Measurements from ENCODE around the gene G6PC3. TPM values are rescaled to one million over a fixed set of nuclear protein-coding genes. Genes with fewer than 3 reads are reported as not detected.

The G6PC3 gene
- total and polyA plus RNA-seq, 5 experiments from 2014 or later = 15.0 to 31.3 (median 25.5) TPM

DNA sequence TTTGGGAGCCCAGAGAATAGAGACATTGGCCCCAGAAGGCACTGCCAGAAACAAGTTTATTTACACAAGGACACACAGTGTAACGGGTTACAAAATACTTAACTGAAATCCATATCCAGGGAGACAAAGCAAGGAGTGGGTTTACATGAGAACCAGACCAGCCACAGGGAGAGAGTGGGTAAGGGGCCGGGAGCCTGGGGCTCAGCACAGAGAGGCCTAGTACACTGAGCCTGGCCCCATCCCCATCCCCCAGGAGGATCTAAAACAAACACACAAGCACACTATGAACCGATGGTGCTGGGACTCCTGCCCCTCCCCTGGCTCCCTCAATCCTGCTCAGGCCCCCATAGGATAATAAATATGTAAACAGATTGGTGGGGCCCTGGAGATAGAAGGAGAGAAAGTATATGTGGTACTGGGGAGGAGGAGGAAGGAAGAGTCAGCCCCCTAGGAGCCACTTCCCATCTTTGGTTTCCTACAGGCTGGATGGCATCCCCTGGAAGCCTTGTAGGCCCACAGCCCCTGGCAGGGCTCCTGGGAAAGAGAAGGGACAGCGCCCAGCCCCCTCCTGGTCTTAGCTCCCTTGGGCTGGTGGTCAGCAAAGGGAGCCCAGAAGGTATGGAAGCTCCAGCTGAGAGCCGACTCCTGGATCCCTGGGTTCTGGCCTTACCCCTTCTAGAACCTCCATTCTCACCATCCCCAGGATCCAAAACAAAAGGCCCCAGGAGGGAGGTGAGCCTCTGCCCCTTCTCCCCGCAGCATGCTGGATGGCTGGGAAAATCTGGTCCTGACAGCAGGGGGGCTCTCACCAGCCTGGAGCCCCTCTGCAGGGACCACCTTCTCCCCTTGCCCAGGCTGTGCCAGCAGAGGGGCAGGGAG is 6.4 kb downstream of the G6PC3 start:
- H3K9me3 Mint-ChIP-seq = no peaks in the 10 kb centered on the region
- no peaks in the 10 kb centered on the region for H3K27me3 Mint-ChIP-seq
- ATAC-seq (no peak), DNase-seq (no peak)
- H3K36me3 Mint-ChIP-seq = peaks cover 0 to 41% (median 0%) of the 10 kb centered on the region in 3 donors
- POLR2A ChIA-PET = no interaction called here
- H3K4me1 Mint-ChIP-seq = peaks cover 5 to 18% (median 14%) of the 10 kb centered on the region in 4 donors
- H3K27ac Mint-ChIP-seq = peak overlapping the region in 4 of 10 donors; percentile 48 to 73 (median 58)
- H3K4me3 Mint-ChIP-seq = no peak overlapping the region

GRCh38 chr17:44077595-44077909 is 7.0 kb downstream of the G6PC3 start:
- Mint-ChIP-seq H3K27me3 (no peaks in the 10 kb centered on the region), H3K27ac (peak overlapping the region in 3 of 10 donors; percentile 57 to 80 (median 68)), H3K4me1 (peaks cover 3 to 16% (median 11%) of the 10 kb centered on the region in 4 donors), H3K36me3 (peaks cover 0 to 47% (median 0%) of the 10 kb centered on the region in 3 donors), H3K4me3 (no peak overlapping the region), H3K9me3 (no peaks in the 10 kb centered on the region)
- POLR2A ChIA-PET = no interaction called here
- no peak for ATAC-seq
- DNase-seq = no peak

- ATAC-seq = no peak
- Mint-ChIP-seq H3K27me3 (no peaks in the 10 kb centered on the region), H3K9me3 (no peaks in the 10 kb centered on the region), H3K4me3 (no peak overlapping the region), H3K36me3 (peaks cover 0 to 49% (median 0%) of the 10 kb centered on the region in 3 donors), H3K4me1 (peaks cover 1 to 10% (median 6%) of the 10 kb centered on the region in 4 donors), H3K27ac (no peak overlapping the region)
- POLR2A ChIA-PET = interaction anchor here (0.8 kb wide), 1 partner anchor 45 kb away, joined by 3 read pairs; the partner anchor contains the start of gene HDAC5
- DNase-seq = no peak
These were observed 7.9 kb downstream of the G6PC3 start for GRCh38 chr17:44078412-44078811.

GRCh38 chr17:44079877-44080821 is 9.6 kb downstream of the G6PC3 start:
- peak overlapping the region in 6 of 10 donors; percentile 29 to 80 (median 69) for H3K27ac Mint-ChIP-seq
- no peak for ATAC-seq
- no peaks in the 10 kb centered on the region for H3K27me3 Mint-ChIP-seq
- H3K4me3 Mint-ChIP-seq = peak overlapping the region in 1 of 10 donors; percentile 14
- peaks cover 0 to 56% (median 0%) of the 10 kb centered on the region in 3 donors for H3K36me3 Mint-ChIP-seq
- peaks cover 0 to 9% (median under 1%) of the 10 kb centered on the region in 4 donors for H3K4me1 Mint-ChIP-seq
- DNase-seq = no peak
- POLR2A ChIA-PET = no interaction called here
- H3K9me3 Mint-ChIP-seq = no peaks in the 10 kb centered on the region

GRCh38 chr17:44081681-44082080 is 11.1 kb downstream of the G6PC3 start:
- no peak overlapping the region for H3K27ac Mint-ChIP-seq
- H3K4me1 Mint-ChIP-seq = peaks cover 0 to 4% (median 0%) of the 10 kb centered on the region in 4 donors
- H3K4me3 Mint-ChIP-seq = no peak overlapping the region
- no peak for DNase-seq
- no peaks in the 10 kb centered on the region for H3K27me3 Mint-ChIP-seq
- POLR2A ChIA-PET = no interaction called here
- no peaks in the 10 kb centered on the region for H3K9me3 Mint-ChIP-seq
- peaks cover 0 to 52% (median 0%) of the 10 kb centered on the region in 3 donors for H3K36me3 Mint-ChIP-seq
- ATAC-seq = no peak

- H3K27ac Mint-ChIP-seq = peak overlapping the region in 2 of 10 donors; percentile 32 to 73
- POLR2A ChIA-PET = no interaction called here
- H3K9me3 Mint-ChIP-seq = no peaks in the 10 kb centered on the region
- H3K27me3 Mint-ChIP-seq = no peaks in the 10 kb centered on the region
- DNase-seq = peak in 1 of 10 donors; percentile 22
- peaks cover 0 to 50% (median 0%) of the 10 kb centered on the region in 3 donors for H3K36me3 Mint-ChIP-seq
- H3K4me1 Mint-ChIP-seq = peaks cover 2 to 6% (median 4%) of the 10 kb centered on the region in 4 donors
- H3K4me3 Mint-ChIP-seq = peak overlapping the region in 1 of 10 donors; percentile 8
- ATAC-seq = no peak
These were observed 11.9 kb downstream of the G6PC3 start for GRCh38 chr17:44082256-44082927.

DNA sequence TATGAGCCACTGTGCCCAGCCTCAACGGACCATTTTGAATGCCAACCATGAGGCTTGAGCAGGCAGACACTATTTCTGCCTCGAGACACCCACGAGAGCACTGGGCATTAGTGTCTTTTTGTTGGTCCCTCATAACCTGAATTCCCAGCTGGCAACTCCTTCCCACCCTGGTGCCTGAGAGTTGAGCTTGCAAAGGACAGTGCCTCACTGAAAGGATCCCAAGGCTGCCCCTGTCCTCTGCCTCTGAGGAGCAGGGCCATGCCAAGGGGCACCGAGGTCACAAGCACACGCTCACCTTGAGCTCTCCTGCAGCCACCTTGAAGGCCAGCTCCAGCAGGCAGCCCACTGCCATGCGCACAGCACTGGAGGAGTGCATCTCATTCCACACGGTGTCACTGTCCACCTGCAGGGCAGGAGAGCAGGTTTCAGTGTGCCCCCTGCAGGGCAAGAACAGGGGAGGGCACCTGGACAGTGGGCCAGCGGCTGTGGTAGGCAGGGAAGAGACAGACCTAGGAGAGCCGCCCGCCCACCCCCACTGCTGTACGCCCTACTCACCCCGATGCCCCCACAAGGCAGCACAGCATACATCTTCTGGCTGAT is 12.8 kb downstream of the G6PC3 start:
- no peaks in the 10 kb centered on the region for H3K9me3 Mint-ChIP-seq
- H3K4me3 Mint-ChIP-seq = no peak overlapping the region
- H3K36me3 Mint-ChIP-seq = peaks cover 0 to 53% (median 0%) of the 10 kb centered on the region in 3 donors
- DNase-seq (peak in 1 of 10 donors; percentile 54), ATAC-seq (no peak)
- POLR2A ChIA-PET = interaction anchor here (1.0 kb wide), 1 partner anchor 12 kb away, joined by 3 read pairs; no protein-coding TSS in a partner anchor
- peak overlapping the region in 4 of 10 donors; percentile 20 to 73 (median 31) for H3K27ac Mint-ChIP-seq
- H3K4me1 Mint-ChIP-seq = peaks cover 4 to 8% (median 5%) of the 10 kb centered on the region in 4 donors
- no peaks in the 10 kb centered on the region for H3K27me3 Mint-ChIP-seq

DNA sequence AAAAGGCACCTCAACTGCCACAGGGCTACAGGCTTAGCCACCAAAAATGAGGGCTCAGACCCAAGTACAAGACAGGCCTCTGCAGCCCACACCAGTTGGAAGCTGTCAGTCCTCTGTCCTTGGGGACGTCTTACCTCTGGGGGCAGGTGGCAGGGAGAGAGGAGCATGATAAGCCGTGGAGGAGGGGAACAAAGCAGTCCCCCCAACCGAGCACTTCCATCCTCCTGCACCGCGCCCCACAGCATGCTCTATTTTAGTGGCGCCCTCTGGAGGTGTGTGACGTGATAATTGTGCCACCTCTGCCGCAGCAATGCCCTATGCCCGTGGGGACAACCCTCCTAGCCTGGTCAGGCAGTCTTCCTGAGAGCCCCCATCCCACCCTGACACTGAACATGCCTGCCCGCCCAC is 13.6 kb downstream of the G6PC3 start:
- Mint-ChIP-seq H3K27me3 (no peaks in the 10 kb centered on the region), H3K36me3 (peaks cover 0 to 55% (median 0%) of the 10 kb centered on the region in 3 donors), H3K4me3 (no peak overlapping the region), H3K9me3 (no peaks in the 10 kb centered on the region), H3K4me1 (peaks cover 6 to 8% (median 7%) of the 10 kb centered on the region in 4 donors), H3K27ac (peak overlapping the region in 1 of 10 donors; percentile 21)
- POLR2A ChIA-PET = interaction anchor here (1.0 kb wide), 1 partner anchor 11 kb away, joined by 3 read pairs; no protein-coding TSS in a partner anchor
- peak in 2 of 10 donors; percentile 12 to 68 for DNase-seq
- ATAC-seq = peak in 1 of 2 donors; percentile 45

DNA sequence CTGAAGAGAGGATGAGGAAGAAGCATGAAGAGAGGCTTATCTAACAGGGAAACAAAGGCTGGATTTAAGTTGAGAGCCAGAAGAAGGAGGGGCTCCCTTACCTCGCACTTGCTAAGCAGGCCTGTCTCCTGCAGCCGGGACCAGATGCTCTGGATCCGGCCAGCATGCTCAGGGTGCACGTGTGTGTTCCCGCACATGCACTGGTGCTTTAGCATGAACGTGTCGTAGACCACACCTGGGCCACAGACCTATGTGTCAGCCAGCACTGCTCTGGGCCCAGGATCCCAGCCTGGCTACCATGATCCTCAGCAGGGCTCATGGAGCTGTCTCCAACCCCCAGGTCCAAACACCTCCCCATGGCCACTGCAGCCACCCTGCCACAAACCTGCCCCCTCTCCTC is 14.4 kb downstream of the G6PC3 start:
- POLR2A ChIA-PET = interaction anchor here (0.7 kb wide), 1 partner anchor 1087 kb away, joined by 3 read pairs; no protein-coding TSS in a partner anchor
- DNase-seq (no peak), ATAC-seq (no peak)
- Mint-ChIP-seq H3K4me3 (no peak overlapping the region), H3K27ac (peak overlapping the region in 2 of 10 donors; percentile 37 to 83), H3K27me3 (no peaks in the 10 kb centered on the region), H3K9me3 (no peaks in the 10 kb centered on the region), H3K4me1 (peaks cover 6 to 8% (median 7%) of the 10 kb centered on the region in 4 donors), H3K36me3 (peaks cover 0 to 55% (median 0%) of the 10 kb centered on the region in 3 donors)

GRCh38 chr17:44085908-44086307 is 15.4 kb downstream of the G6PC3 start:
- Mint-ChIP-seq H3K9me3 (no peaks in the 10 kb centered on the region), H3K4me3 (no peak overlapping the region), H3K27me3 (no peaks in the 10 kb centered on the region), H3K27ac (peak overlapping the region in 4 of 10 donors; percentile 15 to 80 (median 72)), H3K36me3 (peaks cover 0 to 54% (median 0%) of the 10 kb centered on the region in 3 donors), H3K4me1 (peaks cover 6 to 8% (median 7%) of the 10 kb centered on the region in 4 donors)
- no peak for ATAC-seq
- POLR2A ChIA-PET = no interaction called here
- no peak for DNase-seq

GRCh38 chr17:44086364-44087311 is 16.1 kb downstream of the G6PC3 start:
- Mint-ChIP-seq H3K4me3 (no peak overlapping the region), H3K27me3 (no peaks in the 10 kb centered on the region), H3K4me1 (peaks cover 6 to 8% (median 7%) of the 10 kb centered on the region in 4 donors), H3K27ac (peak overlapping the region in 2 of 10 donors; percentile 80 to 87), H3K36me3 (peaks cover 0 to 56% (median 3%) of the 10 kb centered on the region in 3 donors), H3K9me3 (no peaks in the 10 kb centered on the region)
- POLR2A ChIA-PET = no interaction called here
- DNase-seq = no peak
- peak; percentile 30 to 36 for ATAC-seq

All from naive thymus-derived CD8-positive, alpha-beta T cell (primary cell).